Activated naive CD4-positive, alpha-beta T cell treated with anti-CD3 and anti-CD28 coated beads, Interleukin-2, amount 50 U/mL, for 24 hours (primary cell): ENCODE data around the gene ASXL2.

Experiments used
- H3K27ac Mint-ChIP-seq: one replicate; pipeline ENCODE4 v1.8.0; 2021; ENCODE audit warnings: mild to moderate bottlenecking, mixed read lengths
- H3K27me3 Mint-ChIP-seq: one replicate; pipeline ENCODE4 v1.8.0; 2021; ENCODE audit warnings: mixed read lengths
- H3K36me3 Mint-ChIP-seq: one replicate; pipeline ENCODE4 v1.8.0; 2021; ENCODE audit warnings: mixed read lengths
- H3K4me1 Mint-ChIP-seq: one replicate; pipeline ENCODE4 v1.8.0; 2021; ENCODE audit warnings: mixed read lengths
- H3K4me3 Mint-ChIP-seq: one replicate; pipeline ENCODE4 v1.8.0; 2021; ENCODE audit warnings: mild to moderate bottlenecking, mixed read lengths
- H3K9me3 Mint-ChIP-seq: one replicate; pipeline ENCODE4 v1.8.0; 2021; ENCODE audit warnings: mixed read lengths

The ASXL2 gene

DNA sequence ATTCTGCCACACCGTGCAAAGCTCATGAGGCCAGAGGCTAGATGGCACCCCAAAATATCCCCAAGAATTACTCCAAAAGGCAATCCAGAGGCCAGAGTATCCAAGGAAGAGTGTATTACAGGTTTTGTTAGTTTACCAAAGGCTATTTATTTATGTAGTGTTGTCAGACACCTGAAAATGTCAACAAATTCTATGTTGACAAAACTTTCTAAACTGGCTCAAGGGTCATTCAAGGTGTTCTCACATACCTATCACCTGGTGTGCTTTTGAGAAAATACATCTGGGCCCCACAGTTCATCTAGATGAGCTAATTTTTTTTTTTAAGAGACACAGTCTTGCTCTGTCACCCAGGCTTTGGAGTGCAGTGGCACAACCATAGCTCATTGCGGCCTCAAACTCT lies 192.5 kb downstream of the ASXL2 start:
- H3K27me3 Mint-ChIP-seq = no peaks in the 10 kb centered on the region
- H3K27ac Mint-ChIP-seq = no peak overlapping the region
- H3K4me1 Mint-ChIP-seq = no peaks in the 10 kb centered on the region
- no peaks in the 10 kb centered on the region for H3K9me3 Mint-ChIP-seq
- H3K36me3 Mint-ChIP-seq = no peaks in the 10 kb centered on the region
- no peak overlapping the region for H3K4me3 Mint-ChIP-seq

DNA sequence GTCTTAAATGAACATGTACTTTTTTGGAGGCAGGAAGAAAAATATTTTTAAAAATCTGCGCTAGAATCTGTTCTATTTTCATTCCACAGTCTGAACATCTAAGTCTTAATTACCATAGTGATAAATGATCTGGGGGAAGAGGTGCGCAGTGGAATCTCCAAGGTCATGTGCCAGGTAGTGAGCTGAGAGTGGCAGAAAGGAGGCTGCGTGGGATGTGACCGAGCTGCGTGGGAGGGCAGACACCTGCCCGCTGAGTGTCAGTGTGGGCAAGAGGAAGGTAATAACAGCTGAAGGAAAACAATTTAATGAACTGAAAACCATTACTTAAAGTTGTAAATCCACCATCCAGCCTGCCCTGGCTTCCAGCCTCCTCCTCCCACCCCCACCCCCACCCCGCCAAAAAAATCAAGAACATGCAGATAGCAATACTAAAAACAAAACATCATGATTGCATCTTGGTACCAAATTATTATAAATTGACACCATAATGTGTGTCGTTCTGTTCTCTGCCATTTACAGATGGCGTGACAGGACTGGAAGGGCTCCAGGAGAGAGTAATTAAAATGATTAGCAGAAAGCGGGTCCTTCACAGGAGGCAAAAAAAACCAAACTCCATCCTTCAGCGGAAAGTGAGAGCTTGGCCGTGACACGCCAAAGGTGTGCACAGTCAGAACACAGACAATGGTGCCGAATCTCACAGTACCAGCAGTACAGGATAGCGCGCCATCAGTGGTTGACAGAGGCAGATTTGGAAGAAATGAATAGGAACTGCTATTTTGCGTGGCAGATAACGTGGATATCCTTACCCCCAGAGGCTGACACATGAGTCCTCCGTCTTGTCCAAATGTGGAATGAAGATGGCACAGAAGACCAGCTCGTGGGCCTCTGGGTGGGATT lies 193.5 kb downstream of the ASXL2 start:
- H3K4me1 Mint-ChIP-seq = no peaks in the 10 kb centered on the region
- no peaks in the 10 kb centered on the region for H3K27me3 Mint-ChIP-seq
- H3K27ac Mint-ChIP-seq = no peak overlapping the region
- H3K9me3 Mint-ChIP-seq = no peaks in the 10 kb centered on the region
- H3K36me3 Mint-ChIP-seq = no peaks in the 10 kb centered on the region
- no peak overlapping the region for H3K4me3 Mint-ChIP-seq
